Thyroid gland (tissue), 4 donors: ENCODE results near the gene CACUL1.

Experiments used
- POLR2A ChIP-seq, 2 donors: fragments of 450-650 bp; IDR thresholded peaks; one replicate each; pipeline ENCODE4 v1.6.1; 2017; ENCODE audit warnings: antibody characterized with exemption in 2 of 2, mild to moderate bottlenecking in 2 of 2, moderate library complexity in 1 of 2
- TF ChIP-seq, protein P1 (sequence below), 6 experiments: fragments of 200-600 bp in 3 of 6; fragments of 450-650 bp in 3 of 6; sonication (generic) in 3 of 6; IDR thresholded peaks; one replicate each; pipeline ENCODE4 v1.5.1; 2016 to 2019; ENCODE audit warnings: antibody characterized with exemption in 6 of 6, mild to moderate bottlenecking in 2 of 6, inconsistent platforms in 1 of 6, moderate library complexity in 1 of 6

- TF ChIP-seq POLR2A (IDR thresholded peaks at IDR 0.05) = no peak
- TF ChIP-seq, protein P1, sequence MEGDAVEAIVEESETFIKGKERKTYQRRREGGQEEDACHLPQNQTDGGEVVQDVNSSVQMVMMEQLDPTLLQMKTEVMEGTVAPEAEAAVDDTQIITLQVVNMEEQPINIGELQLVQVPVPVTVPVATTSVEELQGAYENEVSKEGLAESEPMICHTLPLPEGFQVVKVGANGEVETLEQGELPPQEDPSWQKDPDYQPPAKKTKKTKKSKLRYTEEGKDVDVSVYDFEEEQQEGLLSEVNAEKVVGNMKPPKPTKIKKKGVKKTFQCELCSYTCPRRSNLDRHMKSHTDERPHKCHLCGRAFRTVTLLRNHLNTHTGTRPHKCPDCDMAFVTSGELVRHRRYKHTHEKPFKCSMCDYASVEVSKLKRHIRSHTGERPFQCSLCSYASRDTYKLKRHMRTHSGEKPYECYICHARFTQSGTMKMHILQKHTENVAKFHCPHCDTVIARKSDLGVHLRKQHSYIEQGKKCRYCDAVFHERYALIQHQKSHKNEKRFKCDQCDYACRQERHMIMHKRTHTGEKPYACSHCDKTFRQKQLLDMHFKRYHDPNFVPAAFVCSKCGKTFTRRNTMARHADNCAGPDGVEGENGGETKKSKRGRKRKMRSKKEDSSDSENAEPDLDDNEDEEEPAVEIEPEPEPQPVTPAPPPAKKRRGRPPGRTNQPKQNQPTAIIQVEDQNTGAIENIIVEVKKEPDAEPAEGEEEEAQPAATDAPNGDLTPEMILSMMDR (IDR thresholded peaks at IDR 0.05) = no peak
Observed at GRCh38 chr10:118626953-118627352, 127.8 kb downstream of the CACUL1 start.
